Neural cell (in vitro differentiated cells): ENCODE data around the gene MRPS6. TPM values are rescaled to one million over a fixed set of nuclear protein-coding genes. Genes with fewer than 3 reads are reported as not detected.

ENCODE experiments used
- H2AFZ ChIP-seq: fragments of 200-600, 300-800 bp; sonication (generic), shearing (Covaris generic); 2 replicates; pipeline ENCODE4 v1.6.0; 2014; ENCODE audit warnings: low read depth, mild to moderate bottlenecking, antibody characterized with exemption, low read length, moderate library complexity
- H3F3A ChIP-seq: fragments of 200-600 bp; shearing (Covaris generic); 2 replicates; pipeline ENCODE4 v1.6.1; 2016; ENCODE audit warnings: mild to moderate bottlenecking, moderate library complexity, mixed read lengths, antibody characterized with exemption, low read length; ENCODE audit not compliant: insufficient read depth, poor library complexity, severe bottlenecking
- H3K27ac ChIP-seq: fragments of 200-600, 300-800 bp; sonication (generic), shearing (Covaris generic); 2 replicates; pipeline ENCODE4 v1.5.1; 2014; ENCODE audit warnings: mild to moderate bottlenecking, low read length, moderate library complexity
- H3K27me3 ChIP-seq: fragments of 300-800, 200-600 bp; sonication (generic), shearing (Covaris generic); 2 replicates; pipeline ENCODE4 v1.6.0; 2014; ENCODE audit warnings: mild to moderate bottlenecking, low read depth, low read length, moderate library complexity; ENCODE audit not compliant: insufficient read depth
- H3K36me3 ChIP-seq: fragments of 300-800, 200-600 bp; sonication (generic), shearing (Covaris generic); 2 replicates; pipeline ENCODE4 v1.5.1; 2014; ENCODE audit warnings: mild to moderate bottlenecking, antibody characterized with exemption, low read length, moderate library complexity; ENCODE audit not compliant: insufficient read depth
- H3K4me2 ChIP-seq: fragments of 300-800, 200-600 bp; sonication (generic), shearing (Covaris generic); 2 replicates; pipeline ENCODE4 v1.6.0; 2014; ENCODE audit warnings: mild to moderate bottlenecking, low read length
- H3K4me3 ChIP-seq: fragments of 300-800, 200-600 bp; sonication (generic), shearing (Covaris generic); 2 replicates; pipeline ENCODE4 v1.5.1; 2014; ENCODE audit warnings: mild to moderate bottlenecking, low read length, moderate library complexity
- H3K79me2 ChIP-seq: fragments of 200-600 bp; shearing (Covaris generic); replicated peaks from 2 replicates; pipeline ENCODE4 v1.6.0; 2014; ENCODE audit warnings: mild to moderate bottlenecking, low read length, moderate library complexity; ENCODE audit not compliant: insufficient read depth
- H3K9ac ChIP-seq: fragments of 300-800, 200-600 bp; sonication (generic), shearing (Covaris generic); 2 replicates; pipeline ENCODE4 v1.6.1; 2016; ENCODE audit warnings: mild to moderate bottlenecking, low read length, mixed read lengths
- H3K9me2 ChIP-seq: fragments of 200-600 bp; shearing (Covaris generic); 2 replicates; pipeline ENCODE4 v1.6.1; 2016; ENCODE audit warnings: mild to moderate bottlenecking, low read length, mixed read lengths; ENCODE audit not compliant: insufficient read depth
- H3K9me3 ChIP-seq: fragments of 200-600, 300-800 bp; sonication (generic), shearing (Covaris generic); 2 replicates; pipeline ENCODE4 v1.6.1; 2016; ENCODE audit warnings: mild to moderate bottlenecking, mixed run types, low read length, moderate library complexity, mixed read lengths
- H4K20me1 ChIP-seq: fragments of 200-600 bp; shearing (Covaris generic); 2 replicates; pipeline ENCODE4 v1.6.1; 2016; ENCODE audit warnings: mild to moderate bottlenecking, mixed run types; ENCODE audit not compliant: insufficient read depth
- CTCF ChIP-seq: fragments of 450-650 bp; IDR thresholded peaks from 2 replicates; pipeline ENCODE4 v1.5.1; 2014; ENCODE audit warnings: antibody characterized with exemption, mild to moderate bottlenecking, moderate library complexity; ENCODE audit not compliant: poor library complexity, severe bottlenecking
- EP300 ChIP-seq: fragments of 450-650 bp; conservative IDR thresholded peaks from 2 replicates; pipeline ENCODE4 v1.6.1; 2014; ENCODE audit warnings: antibody characterized with exemption, mild to moderate bottlenecking, moderate library complexity; ENCODE audit not compliant: poor library complexity, severe bottlenecking
- EZH2 ChIP-seq: fragments of 200-600, 300-800 bp; shearing (Covaris generic), sonication (generic); IDR thresholded peaks from 2 replicates; pipeline ENCODE4 v1.6.1; 2014; ENCODE audit warnings: antibody characterized with exemption, low read length, borderline replicate concordance, mild to moderate bottlenecking; ENCODE audit not compliant: insufficient read depth, poor library complexity, severe bottlenecking
- MXI1 ChIP-seq: fragments of 450-650 bp; conservative IDR thresholded peaks from 2 replicates; pipeline ENCODE4 v1.6.1; 2014; ENCODE audit warnings: antibody characterized with exemption, mild to moderate bottlenecking; ENCODE audit not compliant: poor library complexity, severe bottlenecking
- POLR2AphosphoS5 ChIP-seq: IDR thresholded peaks from 2 replicates; pipeline ENCODE4 v1.6.1; 2012
- RAD21 ChIP-seq: fragments of 450-650 bp; conservative IDR thresholded peaks from 2 replicates; pipeline ENCODE4 v1.6.1; 2014; ENCODE audit warnings: antibody characterized with exemption, mild to moderate bottlenecking, moderate library complexity
- SMC3 ChIP-seq: fragments of 450-650 bp; conservative IDR thresholded peaks from 2 replicates; pipeline ENCODE4 v1.6.1; 2014; ENCODE audit warnings: antibody characterized with exemption, mild to moderate bottlenecking, moderate library complexity; ENCODE audit not compliant: poor library complexity
- TAF1 ChIP-seq: IDR thresholded peaks from 2 replicates; pipeline ENCODE4 v1.6.1; 2012; ENCODE audit warnings: low read depth
- polyA plus RNA-seq: library from polyadenylated mRNA; depleted of rRNA; stranded (reverse); fragments of >200 nt; gene quantifications from 2 replicates; pipeline ENCODE4 v1.2.3, GENCODE V29; 2014
- TF ChIP-seq, protein P1 (sequence below): IDR thresholded peaks from 2 replicates; pipeline ENCODE4 v1.6.1; 2012; ENCODE audit warnings: borderline replicate concordance

Gene MRPS6
- polyA plus RNA-seq, 1 donor from 2014 or later: 70.1 TPM

DNA sequence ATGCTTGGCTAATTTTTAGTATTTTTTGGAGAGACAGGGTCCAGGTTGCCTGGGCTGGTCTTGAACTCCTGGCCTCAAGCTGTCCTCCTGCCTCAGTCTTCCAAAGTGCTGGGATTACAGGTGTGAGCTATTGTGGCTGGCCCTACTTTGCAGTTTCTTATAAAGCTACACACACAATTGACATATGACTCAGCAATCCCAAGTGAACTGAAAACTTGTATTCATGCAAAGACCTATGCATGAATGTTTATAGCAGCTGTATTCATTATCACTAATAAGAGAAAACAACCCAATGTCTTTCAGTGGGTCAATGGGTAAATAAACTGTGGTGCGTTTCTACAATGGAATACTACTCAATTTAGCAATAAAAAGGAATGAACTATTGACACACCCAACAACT is 103.1 kb downstream of the MRPS6 start:
- Histone ChIP-seq H3K27me3 (no peaks in the 10 kb centered on the region), H3K4me3 (no peak overlapping the region), H2AFZ (no peak overlapping the region), H3K9me2 (no peaks in the 10 kb centered on the region), H3K4me2 (no peak overlapping the region), H3K9ac (no peak overlapping the region), H4K20me1 (no peaks in the 10 kb centered on the region), H3K36me3 (no peaks in the 10 kb centered on the region), H3F3A (no peaks in the 10 kb centered on the region), H3K27ac (no peak overlapping the region), H3K79me2 (no peaks in the 10 kb centered on the region), H3K9me3 (no peaks in the 10 kb centered on the region)
- TF ChIP-seq EZH2: no peak
- no peak for TF ChIP-seq CTCF

DNA sequence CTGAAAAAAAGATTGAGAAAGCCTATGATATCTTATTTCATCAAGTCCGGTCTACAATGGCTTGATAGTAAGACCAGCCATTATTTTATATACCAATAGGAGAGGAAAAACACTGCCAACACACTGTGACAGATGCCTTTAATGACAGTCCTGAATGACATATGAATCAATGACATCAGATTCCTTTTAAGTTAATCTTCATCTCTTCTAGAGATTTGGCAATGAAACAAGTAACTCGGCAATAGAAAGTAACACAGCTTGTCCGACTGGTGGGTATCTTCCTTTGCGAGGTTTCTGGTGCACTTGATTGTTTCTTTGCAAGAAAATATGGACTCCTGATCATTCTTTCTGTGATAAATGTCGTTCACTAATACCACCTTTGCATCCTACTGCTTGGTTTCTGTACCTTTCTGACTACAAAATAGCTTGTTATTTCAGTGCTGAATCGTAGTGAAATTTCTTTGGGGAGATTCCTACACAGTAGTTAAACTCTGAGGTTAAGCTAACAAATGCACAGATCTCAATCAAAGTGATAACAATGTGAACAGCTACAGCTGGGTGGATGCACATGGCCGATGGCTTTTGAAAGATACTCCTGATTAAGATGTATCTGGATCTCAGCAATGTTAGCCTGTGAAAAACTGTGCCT is 104.7 kb downstream of the MRPS6 start:
- Histone ChIP-seq H3K4me2 (no peak overlapping the region), H3K4me3 (no peak overlapping the region)
- TF ChIP-seq CTCF: no peak
- no peak for TF ChIP-seq MXI1
- TF ChIP-seq EP300: no peak
- TF ChIP-seq RAD21: no peak

DNA sequence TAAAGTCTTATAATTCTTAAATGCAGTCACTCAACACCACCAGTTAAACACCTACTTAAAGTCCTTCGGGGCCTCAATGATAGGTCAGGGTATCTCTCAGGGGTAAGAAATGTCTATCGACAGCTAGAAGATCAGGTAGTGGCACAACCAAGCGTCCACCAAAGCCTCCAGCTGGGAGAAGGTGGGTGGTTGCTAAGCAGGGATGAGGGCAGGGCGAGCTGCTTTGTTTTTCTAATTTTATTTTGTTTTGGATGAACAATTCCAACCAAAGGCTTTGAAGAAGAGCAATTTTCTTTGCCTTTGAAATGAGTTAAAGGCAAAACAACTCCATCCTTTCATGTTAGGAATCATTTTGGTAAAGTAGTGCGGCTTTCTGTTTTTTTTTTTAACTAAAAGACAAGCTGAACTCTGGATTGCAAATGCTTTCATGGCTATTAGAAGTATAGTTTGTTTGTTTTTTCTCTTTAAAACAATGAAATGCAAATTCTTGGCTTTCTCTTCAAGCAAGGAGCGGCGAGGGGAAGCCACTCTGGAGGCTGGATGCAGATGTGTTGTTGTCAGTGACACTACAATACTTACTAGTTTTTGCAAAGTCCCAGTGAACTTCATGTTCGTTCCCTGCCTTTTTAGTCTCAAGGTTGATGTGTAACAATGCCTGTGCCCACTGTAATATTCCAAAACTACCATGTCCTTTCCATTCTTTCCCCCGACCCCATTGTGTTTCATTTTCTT is 106.0 kb downstream of the MRPS6 start:
- Histone ChIP-seq H3K4me3 (no peak overlapping the region), H3K27ac (no peak overlapping the region), H3K36me3 (no peaks in the 10 kb centered on the region)

More for the DNA sequence above, 104.7 kb downstream of the MRPS6 start:
- Histone ChIP-seq H3K9me3 (no peaks in the 10 kb centered on the region), H3F3A (no peaks in the 10 kb centered on the region), H3K9me2 (no peaks in the 10 kb centered on the region), H4K20me1 (no peaks in the 10 kb centered on the region), H3K9ac (no peak overlapping the region), H3K79me2 (no peaks in the 10 kb centered on the region), H2AFZ (no peak overlapping the region), H3K27ac (no peak overlapping the region), H3K27me3 (no peaks in the 10 kb centered on the region), H3K36me3 (no peaks in the 10 kb centered on the region)

More for the DNA sequence above, 106.0 kb downstream of the MRPS6 start:
- Histone ChIP-seq H3F3A (no peaks in the 10 kb centered on the region), H3K9me3 (no peaks in the 10 kb centered on the region), H3K27me3 (no peaks in the 10 kb centered on the region), H2AFZ (no peak overlapping the region), H3K9ac (no peak overlapping the region), H3K79me2 (no peaks in the 10 kb centered on the region), H3K9me2 (no peaks in the 10 kb centered on the region), H4K20me1 (no peaks in the 10 kb centered on the region), H3K4me2 (no peak overlapping the region)
- no peak for TF ChIP-seq TAF1
- TF ChIP-seq CTCF: no peak
- no peak for TF ChIP-seq RAD21
- no peak for TF ChIP-seq EP300
- no peak for TF ChIP-seq MXI1
- TF ChIP-seq SMC3: no peak
- TF ChIP-seq EZH2: no peak
- TF ChIP-seq, protein P1, sequence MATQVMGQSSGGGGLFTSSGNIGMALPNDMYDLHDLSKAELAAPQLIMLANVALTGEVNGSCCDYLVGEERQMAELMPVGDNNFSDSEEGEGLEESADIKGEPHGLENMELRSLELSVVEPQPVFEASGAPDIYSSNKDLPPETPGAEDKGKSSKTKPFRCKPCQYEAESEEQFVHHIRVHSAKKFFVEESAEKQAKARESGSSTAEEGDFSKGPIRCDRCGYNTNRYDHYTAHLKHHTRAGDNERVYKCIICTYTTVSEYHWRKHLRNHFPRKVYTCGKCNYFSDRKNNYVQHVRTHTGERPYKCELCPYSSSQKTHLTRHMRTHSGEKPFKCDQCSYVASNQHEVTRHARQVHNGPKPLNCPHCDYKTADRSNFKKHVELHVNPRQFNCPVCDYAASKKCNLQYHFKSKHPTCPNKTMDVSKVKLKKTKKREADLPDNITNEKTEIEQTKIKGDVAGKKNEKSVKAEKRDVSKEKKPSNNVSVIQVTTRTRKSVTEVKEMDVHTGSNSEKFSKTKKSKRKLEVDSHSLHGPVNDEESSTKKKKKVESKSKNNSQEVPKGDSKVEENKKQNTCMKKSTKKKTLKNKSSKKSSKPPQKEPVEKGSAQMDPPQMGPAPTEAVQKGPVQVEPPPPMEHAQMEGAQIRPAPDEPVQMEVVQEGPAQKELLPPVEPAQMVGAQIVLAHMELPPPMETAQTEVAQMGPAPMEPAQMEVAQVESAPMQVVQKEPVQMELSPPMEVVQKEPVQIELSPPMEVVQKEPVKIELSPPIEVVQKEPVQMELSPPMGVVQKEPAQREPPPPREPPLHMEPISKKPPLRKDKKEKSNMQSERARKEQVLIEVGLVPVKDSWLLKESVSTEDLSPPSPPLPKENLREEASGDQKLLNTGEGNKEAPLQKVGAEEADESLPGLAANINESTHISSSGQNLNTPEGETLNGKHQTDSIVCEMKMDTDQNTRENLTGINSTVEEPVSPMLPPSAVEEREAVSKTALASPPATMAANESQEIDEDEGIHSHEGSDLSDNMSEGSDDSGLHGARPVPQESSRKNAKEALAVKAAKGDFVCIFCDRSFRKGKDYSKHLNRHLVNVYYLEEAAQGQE: no peak
- no peak for TF ChIP-seq POLR2AphosphoS5
